PC-9 (cell line): ENCODE measurements around the gene CNTLN. TPM values are rescaled to one million over a fixed set of nuclear protein-coding genes. Genes with fewer than 3 reads are reported as not detected.

Experiments used
- BruUV-seq: library from RNA; stranded (reverse); fragments of 400-500 nt; replicated peaks from 2 replicates; lab custom pipeline; 2021; lab: Mats Ljungman, UMichigan
- CTCF ChIA-PET: fragments of 300-600 bp; sonication (Branson Sonifier 250); formaldehyde crosslinking; loops from one replicate; lab custom pipeline; 2022; ENCODE audit warnings: antibody characterized with exemption; lab: Charles Lee
- POLR2A ChIA-PET: fragments of 300-600 bp; sonication (Branson Sonifier 250); formaldehyde crosslinking; loops from one replicate; lab custom pipeline; 2022; ENCODE audit warnings: antibody characterized with exemption; ENCODE audit not compliant: unreplicated experiment; lab: Charles Lee
- DNase-seq, 2 experiments: peaks; one replicate each; pipeline versions ENCODE4 v3.0.0 to v3.0.0-alpha.2; 2015 to 2022; ENCODE audit warnings: mixed read lengths in 1 of 2
- H2AFZ ChIP-seq: fragments of 200-600 bp; sonication (generic); 2 replicates; pipeline ENCODE4 v1.8.1; 2017; ENCODE audit warnings: antibody characterized with exemption
- H3F3A ChIP-seq: fragments of 200-600 bp; sonication (generic); 2 replicates; pipeline ENCODE4 v1.8.1; 2017; ENCODE audit warnings: antibody characterized with exemption, mild to moderate bottlenecking, low read depth; ENCODE audit not compliant: insufficient read depth
- H3K27ac ChIP-seq: fragments of 200-600 bp; sonication (generic); 2 replicates; pipeline ENCODE4 v1.6.1; 2016; ENCODE audit warnings: mixed run types
- H3K27me3 ChIP-seq: fragments of 200-600 bp; sonication (generic); 2 replicates; pipeline ENCODE4 v1.6.1; 2016; ENCODE audit warnings: low read depth, mixed run types; ENCODE audit not compliant: insufficient read depth
- H3K36me3 ChIP-seq: fragments of 200-600 bp; sonication (generic); 2 replicates; pipeline ENCODE4 v1.6.1; 2016; ENCODE audit warnings: low read depth, mixed run types
- H3K4me1 ChIP-seq: fragments of 200-600 bp; sonication (generic); replicated peaks from 2 replicates; pipeline ENCODE4 v1.6.1; 2016; ENCODE audit warnings: mixed run types; ENCODE audit not compliant: insufficient read depth
- H3K4me2 ChIP-seq: fragments of 200-600 bp; sonication (generic); 2 replicates; pipeline ENCODE4 v1.6.1; 2017; ENCODE audit warnings: mixed run types
- H3K4me3 ChIP-seq: fragments of 200-600 bp; sonication (generic); 2 replicates; pipeline ENCODE4 v1.6.1; 2016; ENCODE audit warnings: mixed run types
- H3K79me2 ChIP-seq: fragments of 200-600 bp; sonication (generic); 2 replicates; pipeline ENCODE4 v1.6.1; 2017; ENCODE audit warnings: low read depth, mixed run types
- H3K9me2 ChIP-seq: fragments of 200-600 bp; sonication (generic); 2 replicates; pipeline ENCODE4 v1.8.1; 2017; ENCODE audit warnings: mild to moderate bottlenecking; ENCODE audit not compliant: insufficient read depth
- H3K9me3 ChIP-seq: fragments of 200-600 bp; sonication (generic); 2 replicates; pipeline ENCODE4 v1.8.1; 2016; ENCODE audit warnings: low read depth; ENCODE audit not compliant: insufficient read depth
- H4K20me1 ChIP-seq: fragments of 200-600 bp; sonication (generic); 2 replicates; pipeline ENCODE4 v1.8.1; 2017; ENCODE audit not compliant: insufficient read depth
- CTCF ChIP-seq: fragments of 200-600 bp; sonication (generic); conservative IDR thresholded peaks from 2 replicates; pipeline ENCODE4 v1.6.1; 2017; ENCODE audit warnings: mixed run types, antibody characterized with exemption, mild to moderate bottlenecking, moderate library complexity
- EZH2 ChIP-seq: fragments of 200-600 bp; sonication (generic); IDR thresholded peaks from 2 replicates; pipeline ENCODE4 v1.8.0; 2017; ENCODE audit warnings: antibody characterized with exemption, low read depth
- intact Hi-C: fragments of 100-400 bp; cut with micrococcal nuclease; formaldehyde crosslinking; loops from one replicate; pipeline ENCODE4 v1.10.0; 2022; ENCODE audit not compliant: unreplicated experiment
- total RNA-seq: library from RNA; stranded (reverse); gene quantifications from 2 replicates; pipeline ENCODE4 v1.2.3, GENCODE V29; 2021

CNTLN gene
- total RNA-seq, 1 experiment from 2014 or later: 3.6 TPM

- Histone ChIP-seq H3K79me2 (no peaks in the 10 kb centered on the region), H3K4me2 (no peak overlapping the region), H4K20me1 (no peaks in the 10 kb centered on the region), H3F3A (no peaks in the 10 kb centered on the region), H3K27ac (no peak overlapping the region), H3K9me3 (no peaks in the 10 kb centered on the region), H3K9me2 (no peaks in the 10 kb centered on the region), H3K4me1 (no peaks in the 10 kb centered on the region), H3K4me3 (no peak overlapping the region), H2AFZ (no peak overlapping the region), H3K36me3 (no peaks in the 10 kb centered on the region), H3K27me3 (no peaks in the 10 kb centered on the region)
- TF ChIP-seq EZH2 (no peak), CTCF (peak; percentile 66)
- DNase-seq: peak in 1 of 2 experiments; percentile 42
- ChIA-PET POLR2A (no interaction called here), CTCF (interaction anchor here (0.5 kb wide), 1 partner anchor 383 kb away, joined by 5 read pairs; no protein-coding TSS in a partner anchor)
- intact Hi-C loops: loop anchor here (2.0 kb wide), 1 partner anchor 346 kb away; no protein-coding TSS in a partner anchor
- no TSS peak for BruUV-seq
Measured at GRCh38 chr9:17116400-17116837, 18.4 kb upstream of the CNTLN start.

- no peak overlapping the region for H2AFZ ChIP-seq
- BruUV-seq: no TSS peak
- intact Hi-C loops: loop anchor here (2.0 kb wide), 1 partner anchor 345 kb away; no protein-coding TSS in a partner anchor
Measured at GRCh38 chr9:17117372-17117771, 17.5 kb upstream of the CNTLN start.

GRCh38 chr9:17120203-17120602 is 14.6 kb upstream of the CNTLN start:
- TF ChIP-seq EZH2: no peak
- TF ChIP-seq CTCF: no peak
- BruUV-seq: no TSS peak
- Histone ChIP-seq H3K9me2 (no peaks in the 10 kb centered on the region), H3K27ac (no peak overlapping the region), H3K4me1 (no peaks in the 10 kb centered on the region), H4K20me1 (no peaks in the 10 kb centered on the region), H3K4me2 (no peak overlapping the region), H2AFZ (no peak overlapping the region), H3F3A (no peaks in the 10 kb centered on the region), H3K27me3 (no peaks in the 10 kb centered on the region), H3K9me3 (no peaks in the 10 kb centered on the region), H3K4me3 (no peak overlapping the region), H3K36me3 (no peaks in the 10 kb centered on the region), H3K79me2 (no peaks in the 10 kb centered on the region)
- no peak for DNase-seq
- intact Hi-C loops: no loop called here
- CTCF ChIA-PET: no interaction called here
- POLR2A ChIA-PET: no interaction called here

More at GRCh38 chr9:17117372-17117771, 17.5 kb upstream of the CNTLN start:
- H3K9me2 ChIP-seq: no peaks in the 10 kb centered on the region
- no peaks in the 10 kb centered on the region for H3K9me3 ChIP-seq
- ChIA-PET CTCF (no interaction called here), POLR2A (no interaction called here)
- H3K27ac ChIP-seq: no peak overlapping the region
- no peaks in the 10 kb centered on the region for H3K4me1 ChIP-seq
- no peak for TF ChIP-seq CTCF
- no peaks in the 10 kb centered on the region for H3K36me3 ChIP-seq
- H3K27me3 ChIP-seq: no peaks in the 10 kb centered on the region
- DNase-seq: no peak
- no peaks in the 10 kb centered on the region for H4K20me1 ChIP-seq
- H3K79me2 ChIP-seq: no peaks in the 10 kb centered on the region
- no peak overlapping the region for H3K4me3 ChIP-seq
- no peaks in the 10 kb centered on the region for H3F3A ChIP-seq
- H3K4me2 ChIP-seq: no peak overlapping the region
